OCI-LY7 (cell line): ENCODE results near the gene TOGARAM1. TPM values are rescaled to one million over a fixed set of nuclear protein-coding genes. Genes with fewer than 3 reads are reported as not detected.

Experiments used
- BruUV-seq: library from RNA; stranded (reverse); fragments of 400-500 nt; replicated peaks from 2 replicates; lab custom pipeline; 2021; lab: Mats Ljungman, UMichigan
- CTCF ChIA-PET: fragments of 300-600 bp; sonication (Branson Sonifier 250); formaldehyde crosslinking; loops from one replicate; lab custom pipeline; 2022; ENCODE audit warnings: antibody characterized with exemption; ENCODE audit not compliant: unreplicated experiment; lab: Charles Lee
- POLR2A ChIA-PET: fragments of 300-600 bp; sonication (Branson Sonifier 250); formaldehyde crosslinking; loops from one replicate; lab custom pipeline; 2022; ENCODE audit warnings: antibody characterized with exemption; lab: Charles Lee
- DNase-seq: peaks from one replicate; pipeline ENCODE4 v3.0.0-alpha.2; 2015; ENCODE audit warnings: low spot score
- H2AFZ ChIP-seq: fragments of 200-600 bp; sonication (generic), shearing (Covaris generic); 2 replicates; pipeline ENCODE4 v1.6.1; 2014; ENCODE audit warnings: mild to moderate bottlenecking, antibody characterized with exemption, low read length, moderate library complexity
- H3K27ac ChIP-seq: fragments of 200-600 bp; sonication (generic); 2 replicates; pipeline ENCODE4 v1.5.1; 2014; ENCODE audit warnings: mixed run types, low read depth, mild to moderate bottlenecking, moderate library complexity, low read length, inconsistent platforms; ENCODE audit not compliant: poor library complexity, severe bottlenecking
- H3K36me3 ChIP-seq: fragments of 200-600 bp; sonication (generic); 2 replicates; pipeline ENCODE4 v1.6.1; 2014; ENCODE audit warnings: mild to moderate bottlenecking, antibody characterized with exemption, low read length, moderate library complexity, mixed read lengths; ENCODE audit not compliant: insufficient read depth
- H3K4me1 ChIP-seq: fragments of 200-600 bp; sonication (generic); 2 replicates; pipeline ENCODE4 v1.5.1; 2014; ENCODE audit warnings: mild to moderate bottlenecking, low read length; ENCODE audit not compliant: insufficient read depth, poor library complexity, severe bottlenecking
- H3K4me2 ChIP-seq: fragments of 200-600 bp; sonication (generic); 2 replicates; pipeline ENCODE4 v1.6.1; 2014; ENCODE audit warnings: mild to moderate bottlenecking, low read length
- H3K4me3 ChIP-seq: fragments of 200-600 bp; sonication (generic); 2 replicates; pipeline ENCODE4 v1.5.1; 2014; ENCODE audit warnings: mild to moderate bottlenecking, low read depth, low read length; ENCODE audit not compliant: poor library complexity, severe bottlenecking
- H3K79me2 ChIP-seq: fragments of 200-600 bp; sonication (generic); 2 replicates; pipeline ENCODE4 v1.6.1; 2016; ENCODE audit warnings: low read depth, mild to moderate bottlenecking, low read length, moderate library complexity, mixed read lengths; ENCODE audit not compliant: insufficient read depth
- H3K9me2 ChIP-seq: fragments of 200-600 bp; sonication (generic); 2 replicates; pipeline ENCODE4 v1.6.1; 2016; ENCODE audit warnings: mild to moderate bottlenecking, low read length, mixed read lengths; ENCODE audit not compliant: insufficient read depth
- H3K9me3 ChIP-seq: fragments of 200-600 bp; sonication (generic); 2 replicates; pipeline ENCODE4 v1.6.1; 2014; ENCODE audit warnings: mild to moderate bottlenecking, mixed run types, low read length, mixed read lengths
- H4K20me1 ChIP-seq: fragments of 200-600 bp; sonication (generic); 2 replicates; pipeline ENCODE4 v1.6.1; 2014; ENCODE audit warnings: mild to moderate bottlenecking, antibody characterized with exemption, low read length, moderate library complexity, mixed read lengths; ENCODE audit not compliant: insufficient read depth
- EZH2phosphoT487 ChIP-seq: fragments of 200-600 bp; sonication (generic); IDR thresholded peaks from 2 replicates; pipeline ENCODE4 v1.6.1; 2018; ENCODE audit warnings: low read depth, borderline replicate concordance, mild to moderate bottlenecking, mixed run types, antibody characterized with exemption, low read length, moderate library complexity, mixed read lengths
- intact Hi-C: fragments of 100-400 bp; cut with micrococcal nuclease; formaldehyde crosslinking; loops from one replicate; pipeline ENCODE4 v1.10.0; 2022; ENCODE audit not compliant: unreplicated experiment
- total RNA-seq, 2 experiments: library from RNA; depleted of rRNA in 1 of 2; stranded (reverse); fragments of >200 nt in 1 of 2; shearing (Covaris generic) in 1 of 2; gene quantifications; 2 replicates each; pipeline ENCODE4 v1.2.3, GENCODE V29; 2014 to 2022
- TF ChIP-seq, protein P1 (sequence below): fragments of 200-600 bp; sonication (generic); conservative IDR thresholded peaks from 2 replicates; pipeline ENCODE4 v1.5.1; 2014; ENCODE audit warnings: mild to moderate bottlenecking, antibody characterized with exemption, low read length, moderate library complexity, mixed read lengths

Gene TOGARAM1
- total RNA-seq, 2 experiments from 2014 or later: 11.4 to 11.6 TPM

DNA sequence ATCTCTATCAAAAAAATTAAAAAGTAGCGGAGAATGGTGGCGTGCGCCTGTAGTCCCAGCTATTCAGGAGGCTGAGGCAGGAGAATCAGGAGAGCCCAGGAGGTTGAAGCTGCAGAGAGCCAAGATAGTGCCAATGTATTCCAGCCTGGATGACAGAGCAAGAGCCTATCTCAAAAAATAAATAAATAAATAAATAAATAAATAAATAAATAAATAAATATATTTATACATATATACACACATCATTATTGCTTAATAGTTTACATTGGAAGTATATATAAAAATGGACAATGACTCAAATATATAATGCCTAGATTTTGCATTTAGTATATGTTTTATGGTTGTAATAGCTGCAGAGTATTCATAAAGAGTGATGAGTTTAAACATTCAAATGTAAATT lies 53.1 kb downstream of the TOGARAM1 start:
- H3K36me3 ChIP-seq: peaks cover 34% of the 10 kb centered on the region
- H3K4me3 ChIP-seq: no peak overlapping the region
- no peaks in the 10 kb centered on the region for H3K79me2 ChIP-seq
- POLR2A ChIA-PET: interaction anchor here (1.2 kb wide), 1 partner anchor 24 kb away, joined by 3 read pairs; no protein-coding TSS in a partner anchor
- intact Hi-C loops: no loop called here
- CTCF ChIA-PET: no interaction called here
- DNase-seq: no peak
- no peaks in the 10 kb centered on the region for H3K9me3 ChIP-seq
- 0 out of 2 replicates have a peak, but pooled peaks cover 4% of the 10 kb centered on the region for H3K9me2 ChIP-seq
- no peak overlapping the region for H2AFZ ChIP-seq
- H3K4me1 ChIP-seq: no peaks in the 10 kb centered on the region
- no peaks in the 10 kb centered on the region for H4K20me1 ChIP-seq
- no TSS peak for BruUV-seq
- TF ChIP-seq, protein P1, sequence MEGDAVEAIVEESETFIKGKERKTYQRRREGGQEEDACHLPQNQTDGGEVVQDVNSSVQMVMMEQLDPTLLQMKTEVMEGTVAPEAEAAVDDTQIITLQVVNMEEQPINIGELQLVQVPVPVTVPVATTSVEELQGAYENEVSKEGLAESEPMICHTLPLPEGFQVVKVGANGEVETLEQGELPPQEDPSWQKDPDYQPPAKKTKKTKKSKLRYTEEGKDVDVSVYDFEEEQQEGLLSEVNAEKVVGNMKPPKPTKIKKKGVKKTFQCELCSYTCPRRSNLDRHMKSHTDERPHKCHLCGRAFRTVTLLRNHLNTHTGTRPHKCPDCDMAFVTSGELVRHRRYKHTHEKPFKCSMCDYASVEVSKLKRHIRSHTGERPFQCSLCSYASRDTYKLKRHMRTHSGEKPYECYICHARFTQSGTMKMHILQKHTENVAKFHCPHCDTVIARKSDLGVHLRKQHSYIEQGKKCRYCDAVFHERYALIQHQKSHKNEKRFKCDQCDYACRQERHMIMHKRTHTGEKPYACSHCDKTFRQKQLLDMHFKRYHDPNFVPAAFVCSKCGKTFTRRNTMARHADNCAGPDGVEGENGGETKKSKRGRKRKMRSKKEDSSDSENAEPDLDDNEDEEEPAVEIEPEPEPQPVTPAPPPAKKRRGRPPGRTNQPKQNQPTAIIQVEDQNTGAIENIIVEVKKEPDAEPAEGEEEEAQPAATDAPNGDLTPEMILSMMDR: no peak
- TF ChIP-seq EZH2phosphoT487: no peak
- no peak overlapping the region for H3K4me2 ChIP-seq
- no peak overlapping the region for H3K27ac ChIP-seq

DNA sequence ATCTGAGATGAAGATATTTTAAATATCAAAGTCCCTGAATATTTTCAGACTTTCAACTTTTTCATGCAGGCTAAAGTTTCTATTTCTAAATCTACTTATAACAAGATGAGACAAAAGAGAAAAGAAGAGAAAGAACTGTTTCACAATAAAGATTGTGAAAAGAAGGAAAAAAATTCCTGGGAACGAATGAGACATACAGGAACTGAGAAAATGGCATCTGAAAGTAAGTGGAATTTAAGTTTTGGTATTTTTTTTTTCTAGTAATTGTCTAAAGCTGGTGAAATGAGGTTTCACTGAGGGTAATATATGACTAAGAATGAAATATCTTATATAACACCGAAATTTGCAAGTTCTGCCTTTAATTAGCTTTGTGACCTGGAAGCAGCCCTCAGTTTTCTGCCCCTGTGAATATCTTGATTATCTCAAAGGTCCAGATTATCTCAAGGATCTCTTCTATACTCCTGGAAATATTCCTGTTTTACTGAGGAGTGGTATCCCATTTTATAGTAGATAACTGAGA lies 66.2 kb downstream of the TOGARAM1 start:
- Histone ChIP-seq H3K4me2 (no peak overlapping the region), H3K36me3 (peaks cover 59% of the 10 kb centered on the region), H3K79me2 (no peaks in the 10 kb centered on the region), H3K27ac (no peak overlapping the region), H4K20me1 (no peaks in the 10 kb centered on the region), H3K4me3 (no peak overlapping the region), H3K9me3 (no peaks in the 10 kb centered on the region), H2AFZ (no peak overlapping the region), H3K4me1 (no peaks in the 10 kb centered on the region), H3K9me2 (no peaks in the 10 kb centered on the region)
- TF ChIP-seq, protein P1: no peak
- no peak for TF ChIP-seq EZH2phosphoT487
- no peak for DNase-seq
- BruUV-seq: no TSS peak
- CTCF ChIA-PET: no interaction called here
- POLR2A ChIA-PET: no interaction called here
- intact Hi-C loops: no loop called here

DNA sequence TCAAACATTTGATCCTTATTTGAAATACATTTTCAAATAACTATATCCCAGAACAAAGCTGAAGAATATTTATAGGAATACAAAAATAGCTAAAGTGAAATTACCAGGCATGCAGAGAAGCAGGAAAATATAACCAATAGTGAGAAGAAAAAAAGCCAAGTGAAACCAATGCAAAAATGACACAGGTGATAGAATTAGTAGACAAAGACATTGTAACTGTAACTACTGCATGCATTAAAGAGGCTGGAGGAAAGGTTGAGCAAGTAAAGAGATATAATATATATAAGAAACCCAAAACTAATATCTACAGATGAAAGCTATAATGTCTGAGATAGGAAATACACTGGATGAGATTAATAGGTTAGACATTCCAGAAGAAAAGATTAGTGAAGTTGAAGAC lies 72.7 kb downstream of the TOGARAM1 start:
- CTCF ChIA-PET: no interaction called here
- Histone ChIP-seq H3K79me2 (no peaks in the 10 kb centered on the region), H2AFZ (no peak overlapping the region)

More for the DNA sequence above, 72.7 kb downstream of the TOGARAM1 start:
- no peak overlapping the region for H3K4me3 ChIP-seq
- H3K36me3 ChIP-seq: peaks cover 87% of the 10 kb centered on the region
- intact Hi-C loops: no loop called here
- no peak overlapping the region for H3K27ac ChIP-seq
- POLR2A ChIA-PET: interaction anchor here (0.6 to 0.7 kb wide), 3 partner anchors 36 to 238 kb away, joined by 3 to 4 read pairs (median 3); no protein-coding TSS in a partner anchor
- H3K9me3 ChIP-seq: peaks cover 17% of the 10 kb centered on the region
- H4K20me1 ChIP-seq: no peaks in the 10 kb centered on the region
- no peak for TF ChIP-seq EZH2phosphoT487
- TF ChIP-seq, protein P1: no peak
- H3K9me2 ChIP-seq: no peaks in the 10 kb centered on the region
- no peaks in the 10 kb centered on the region for H3K4me1 ChIP-seq
- H3K4me2 ChIP-seq: no peak overlapping the region
- DNase-seq: no peak
- no TSS peak for BruUV-seq
